Measurements from ENCODE around the gene DQX1. TPM values are rescaled to one million over a fixed set of nuclear protein-coding genes. Genes with fewer than 3 reads are reported as not detected.

The DQX1 gene
- polyA plus RNA-seq, 1 donor (not counting 4 experiments of a cell fraction or from before 2014, with no cell fraction given) = 5.9 TPM

- dilution Hi-C loops (cut with MboI; ENCODE audit: extremely low pct_ligation_motif_present, low sequenced_read_pairs) = no loop called here
- Histone ChIP-seq H4K20me1 (ENCODE audit: control insufficient read depth, extremely low read depth, insufficient read depth, low read length) (no peaks in the 10 kb centered on the region), H3K27ac (ENCODE audit: control insufficient read depth, insufficient read depth, low read length) (no peak overlapping the region), H3K9me1 (ENCODE audit: control insufficient read depth, extremely low read depth, insufficient read depth, low read length) (no peaks in the 10 kb centered on the region), H3K4me2 (ENCODE audit: control insufficient read depth, extremely low read depth, insufficient read depth, low read depth, low read length) (no peak overlapping the region), H3K4me1 (ENCODE audit: control insufficient read depth, extremely low read depth, insufficient read depth, low read length) (peaks cover 10% of the 10 kb centered on the region), H3K9me3 (ENCODE audit: control insufficient read depth, low read depth, low read length) (no peaks in the 10 kb centered on the region), H3K4me3 (ENCODE audit: control insufficient read depth in 2 of 3, extremely low read depth in 1 of 3, insufficient read depth in 2 of 3, low read depth in 1 of 3, low read length in 3 of 3) (no peak overlapping the region), H3K9ac (ENCODE audit: control insufficient read depth, extremely low read depth, insufficient read depth, low read length) (no peak overlapping the region), H2AFZ (ENCODE audit: control insufficient read depth, low read length) (no peak overlapping the region), H3K79me2 (ENCODE audit: control insufficient read depth, insufficient read depth, low read length) (no peaks in the 10 kb centered on the region), H3K36me3 (ENCODE audit: control insufficient read depth in 2 of 2, extremely low read depth in 1 of 2, insufficient read depth in 2 of 2, low read length in 2 of 2) (no peaks in the 10 kb centered on the region), H3K27me3 (ENCODE audit: control insufficient read depth, extremely low read depth, insufficient read depth, low read length) (no peaks in the 10 kb centered on the region)
- DNase-seq (ENCODE audit: low read depth, low spot score) (no peak), FAIRE-seq (no peak)
- TF ChIP-seq CTCF (optimal IDR thresholded peaks at IDR 0.05 in 1 of 3, IDR thresholded peaks at IDR 0.05 in 1 of 3, conservative IDR thresholded peaks at IDR 0.05 in 1 of 3; ENCODE audit: extremely low read depth in 1 of 3, insufficient read depth in 2 of 3, low read length in 3 of 3) (peak; percentile 36 to 47 (median 40)), EZH2 (IDR thresholded peaks at IDR 0.05; ENCODE audit: low read length) (no peak)
Measured at GRCh38 chr2:74544634-74545033, 18.6 kb upstream of the DQX1 start.

- no peaks in the 10 kb centered on the region for H4K20me1 ChIP-seq (ENCODE audit: control insufficient read depth, extremely low read depth, insufficient read depth, low read length)
- H3K27me3 ChIP-seq (ENCODE audit: control insufficient read depth, extremely low read depth, insufficient read depth, low read length) = no peaks in the 10 kb centered on the region
- no peak overlapping the region for H2AFZ ChIP-seq (ENCODE audit: control insufficient read depth, low read length)
- H3K27ac ChIP-seq (ENCODE audit: control insufficient read depth, insufficient read depth, low read length) = no peak overlapping the region
- DNase-seq (ENCODE audit: low read depth, low spot score) (no peak), FAIRE-seq (no peak)
- H3K4me3 ChIP-seq (ENCODE audit: control insufficient read depth in 2 of 3, extremely low read depth in 1 of 3, insufficient read depth in 2 of 3, low read depth in 1 of 3, low read length in 3 of 3) = no peak overlapping the region
- no peaks in the 10 kb centered on the region for H3K9me1 ChIP-seq (ENCODE audit: control insufficient read depth, extremely low read depth, insufficient read depth, low read length)
- no peak overlapping the region for H3K9ac ChIP-seq (ENCODE audit: control insufficient read depth, extremely low read depth, insufficient read depth, low read length)
- no peaks in the 10 kb centered on the region for H3K36me3 ChIP-seq (ENCODE audit: control insufficient read depth in 2 of 2, extremely low read depth in 1 of 2, insufficient read depth in 2 of 2, low read length in 2 of 2)
- dilution Hi-C loops (cut with MboI; ENCODE audit: extremely low pct_ligation_motif_present, low sequenced_read_pairs) = no loop called here
- H3K4me1 ChIP-seq (ENCODE audit: control insufficient read depth, extremely low read depth, insufficient read depth, low read length) = no peaks in the 10 kb centered on the region
- H3K79me2 ChIP-seq (ENCODE audit: control insufficient read depth, insufficient read depth, low read length) = no peaks in the 10 kb centered on the region
- H3K9me3 ChIP-seq (ENCODE audit: control insufficient read depth, low read depth, low read length) = no peaks in the 10 kb centered on the region
- TF ChIP-seq EZH2 (IDR thresholded peaks at IDR 0.05; ENCODE audit: low read length) = no peak
- no peak for TF ChIP-seq CTCF (optimal IDR thresholded peaks at IDR 0.05 in 1 of 3, IDR thresholded peaks at IDR 0.05 in 1 of 3, conservative IDR thresholded peaks at IDR 0.05 in 1 of 3; ENCODE audit: extremely low read depth in 1 of 3, insufficient read depth in 2 of 3, low read length in 3 of 3)
- no peak overlapping the region for H3K4me2 ChIP-seq (ENCODE audit: control insufficient read depth, extremely low read depth, insufficient read depth, low read depth, low read length)
Measured at GRCh38 chr2:74542978-74543377, 16.9 kb upstream of the DQX1 start.

All from keratinocyte (primary cell).